ENCODE data around the gene ZNF583. TPM values are rescaled to one million over a fixed set of nuclear protein-coding genes. Genes with fewer than 3 reads are reported as not detected.
A peak's percentile ranks its signal among the peaks of the same experiment; 100 is the strongest.

ZNF583 gene
- total and polyA plus RNA-seq, 2 of the 13 experiments (the other 11 are each of a cell fraction or from before 2014, with no cell fraction given): 0.65 to 5.3 TPM

GRCh38 chr19:56393119-56394012 is 10.8 kb upstream of the ZNF583 start, which contains the start of gene ZNF582 (continued):
- TF ChIP-seq ZNF646 (CRISPR knock-in tag; IDR thresholded peaks at IDR 0.05) (no peak), NFYC (CRISPR knock-in tag; IDR thresholded peaks at IDR 0.05) (peak; percentile 69), RORA (CRISPR knock-in tag; IDR thresholded peaks at IDR 0.05) (no peak), CENPT (CRISPR knock-in tag; IDR thresholded peaks at IDR 0.05; ENCODE audit: low read depth) (no peak), ZBTB38 (CRISPR knock-in tag; IDR thresholded peaks at IDR 0.05) (peak; percentile 69), FLYWCH1 (CRISPR knock-in tag; IDR thresholded peaks at IDR 0.05) (no peak), ZNF232 (CRISPR knock-in tag; IDR thresholded peaks at IDR 0.05; ENCODE audit: borderline replicate concordance) (no peak), RBM39 (IDR thresholded peaks at IDR 0.05; ENCODE audit: low read depth, low read length, poor library complexity, severe bottlenecking) (no peak), ZEB1 (IDR thresholded peaks at IDR 0.05; ENCODE audit: insufficient replicate concordance, low read depth) (no peak), ZNF274 (CRISPR knock-in tag; IDR thresholded peaks at IDR 0.05) (peak; percentile 37; the same call in 1 of the 2 replicates), HOXA3 (CRISPR knock-in tag; IDR thresholded peaks at IDR 0.05) (peak; percentile 85), MEF2D (CRISPR knock-in tag; IDR thresholded peaks at IDR 0.05) (no peak), HDAC2 (CRISPR knock-in tag; IDR thresholded peaks at IDR 0.05) (peak; percentile 18; the same call in 1 of the 2 replicates), MLX (CRISPR knock-in tag; IDR thresholded peaks at IDR 0.05) (no peak), WIZ (CRISPR knock-in tag; IDR thresholded peaks at IDR 0.05) (no peak), IRF9 (CRISPR knock-in tag; IDR thresholded peaks at IDR 0.05; ENCODE audit: borderline replicate concordance) (no peak), XRCC5 (optimal IDR thresholded peaks at IDR 0.05; ENCODE audit: low read length) (peak; percentile 42)
- TF ChIP-seq, protein P1, sequence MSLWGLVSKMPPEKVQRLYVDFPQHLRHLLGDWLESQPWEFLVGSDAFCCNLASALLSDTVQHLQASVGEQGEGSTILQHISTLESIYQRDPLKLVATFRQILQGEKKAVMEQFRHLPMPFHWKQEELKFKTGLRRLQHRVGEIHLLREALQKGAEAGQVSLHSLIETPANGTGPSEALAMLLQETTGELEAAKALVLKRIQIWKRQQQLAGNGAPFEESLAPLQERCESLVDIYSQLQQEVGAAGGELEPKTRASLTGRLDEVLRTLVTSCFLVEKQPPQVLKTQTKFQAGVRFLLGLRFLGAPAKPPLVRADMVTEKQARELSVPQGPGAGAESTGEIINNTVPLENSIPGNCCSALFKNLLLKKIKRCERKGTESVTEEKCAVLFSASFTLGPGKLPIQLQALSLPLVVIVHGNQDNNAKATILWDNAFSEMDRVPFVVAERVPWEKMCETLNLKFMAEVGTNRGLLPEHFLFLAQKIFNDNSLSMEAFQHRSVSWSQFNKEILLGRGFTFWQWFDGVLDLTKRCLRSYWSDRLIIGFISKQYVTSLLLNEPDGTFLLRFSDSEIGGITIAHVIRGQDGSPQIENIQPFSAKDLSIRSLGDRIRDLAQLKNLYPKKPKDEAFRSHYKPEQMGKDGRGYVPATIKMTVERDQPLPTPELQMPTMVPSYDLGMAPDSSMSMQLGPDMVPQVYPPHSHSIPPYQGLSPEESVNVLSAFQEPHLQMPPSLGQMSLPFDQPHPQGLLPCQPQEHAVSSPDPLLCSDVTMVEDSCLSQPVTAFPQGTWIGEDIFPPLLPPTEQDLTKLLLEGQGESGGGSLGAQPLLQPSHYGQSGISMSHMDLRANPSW (CRISPR knock-in tag; IDR thresholded peaks at IDR 0.05; ENCODE audit: borderline replicate concordance): no peak

Measured in HepG2 (cell line).